ENCODE results near the gene SEMA3C.

GRCh38 chr7:80794631-80795573 lies 123.9 kb downstream of the SEMA3C start:
- no peak for TF ChIP-seq CTCF (IDR thresholded peaks at IDR 0.05)
- no peak for TF ChIP-seq POLR2A (IDR thresholded peaks at IDR 0.05)
- no peak for TF ChIP-seq EP300 (IDR thresholded peaks at IDR 0.05)

All from sigmoid colon (tissue), 4 donors.